Stimulated activated CD4-positive, alpha-beta T cell treated with anti-CD3 and anti-CD28 coated beads, TNF-alpha, amount 100 ng/mL, for 24 hours (primary cell): ENCODE measurements around the gene SIPA1L3.
"Not testable (repeated sequence)": the region's sequence is repeated elsewhere in the genome, so short reads cannot be mapped to it uniquely, and the experiment has no call there.

ENCODE experiments used
- DNase-seq, 3 experiments: peaks; one replicate each; pipeline ENCODE4 v3.0.0-alpha.2; 2020; ENCODE audit warnings: low read depth in 3 of 3

SIPA1L3 gene

DNA sequence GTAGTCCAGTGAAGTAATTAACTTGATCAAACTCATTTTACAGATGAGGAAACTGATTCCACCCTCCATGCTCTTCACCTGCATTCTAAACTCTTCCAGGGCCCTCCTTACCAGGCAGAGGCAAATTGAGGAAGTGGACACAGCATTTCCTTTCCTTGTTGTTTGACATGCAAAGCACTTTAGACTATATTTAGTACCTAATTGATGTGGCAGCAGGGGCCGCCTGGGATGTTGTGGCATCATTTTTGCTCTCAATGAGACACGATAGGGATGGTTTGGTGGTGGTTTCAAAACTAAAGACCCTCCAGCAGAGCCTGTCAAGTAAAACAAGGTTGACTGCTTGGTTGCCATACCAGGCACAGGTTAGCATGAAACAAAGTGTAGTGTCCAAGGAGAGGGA lies 7.9 kb downstream of the SIPA1L3 start:
- no peak for DNase-seq

DNA sequence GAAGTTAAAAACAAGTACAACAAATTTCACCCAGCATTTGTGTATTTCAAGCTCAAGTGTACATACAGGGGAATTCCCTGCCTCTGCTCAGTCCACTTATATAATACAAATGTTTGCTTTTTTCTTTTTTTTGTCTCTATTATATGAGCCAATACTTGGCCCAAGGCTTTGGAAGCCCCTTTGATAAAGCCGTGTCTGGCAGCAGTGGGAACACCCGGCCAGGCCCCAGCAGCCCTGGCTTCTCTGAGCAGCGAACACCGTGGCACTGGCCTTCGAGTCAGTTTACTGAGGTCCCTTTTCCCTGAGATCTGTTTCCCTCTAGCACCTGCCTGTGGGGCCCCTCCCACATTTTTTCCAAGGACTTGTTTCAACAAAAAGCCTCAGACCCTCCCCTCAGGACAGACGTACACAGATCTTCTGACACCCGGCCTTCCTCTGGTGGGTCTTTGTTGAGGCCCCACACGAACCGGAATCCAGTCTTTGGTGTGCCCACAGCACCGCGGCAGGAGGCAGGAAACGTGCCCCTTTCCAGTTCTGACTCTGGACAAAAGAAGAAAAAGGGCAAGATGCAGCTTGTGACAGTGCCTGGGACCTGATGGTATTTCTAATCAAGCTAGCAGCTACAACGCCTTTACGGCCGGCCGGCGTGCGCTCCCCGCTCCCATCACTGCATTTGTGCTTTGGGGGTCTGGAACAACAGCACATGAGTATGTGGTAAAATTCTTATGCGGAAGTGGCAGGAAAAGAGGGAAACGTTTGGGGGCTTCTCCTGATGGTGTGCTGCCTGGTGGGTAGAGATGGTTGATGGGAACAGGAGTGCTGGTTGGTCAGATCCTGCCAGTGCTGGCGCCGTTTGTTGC lies 13.8 kb downstream of the SIPA1L3 start:
- DNase-seq, result no peak

GRCh38 chr19:37924573-37924972 lies 17.6 kb downstream of the SIPA1L3 start:
- DNase-seq, result not testable (repeated sequence)

DNA sequence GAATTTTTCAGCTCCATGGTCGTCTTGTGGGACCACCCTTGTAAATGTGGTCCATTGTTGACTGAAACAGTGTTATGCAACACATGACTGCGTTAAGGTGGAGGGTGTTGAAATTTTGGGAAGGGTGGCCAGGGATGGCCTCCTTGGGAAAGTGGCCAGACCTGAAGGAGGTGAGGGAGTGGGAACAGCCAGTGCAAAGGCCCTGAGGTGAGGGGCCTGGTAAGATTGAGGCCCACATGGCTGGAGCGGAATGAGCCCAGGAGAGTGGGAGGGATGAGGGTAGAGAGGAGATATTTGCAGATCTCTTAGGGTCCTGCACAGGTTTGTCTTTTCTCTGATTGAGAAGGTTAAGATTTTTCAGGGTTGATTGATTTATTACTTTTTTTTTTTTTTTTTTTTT lies 18.2 kb downstream of the SIPA1L3 start:
- no peak for DNase-seq

GRCh38 chr19:37926255-37926654 lies 19.2 kb downstream of the SIPA1L3 start:
- no peak for DNase-seq

DNA sequence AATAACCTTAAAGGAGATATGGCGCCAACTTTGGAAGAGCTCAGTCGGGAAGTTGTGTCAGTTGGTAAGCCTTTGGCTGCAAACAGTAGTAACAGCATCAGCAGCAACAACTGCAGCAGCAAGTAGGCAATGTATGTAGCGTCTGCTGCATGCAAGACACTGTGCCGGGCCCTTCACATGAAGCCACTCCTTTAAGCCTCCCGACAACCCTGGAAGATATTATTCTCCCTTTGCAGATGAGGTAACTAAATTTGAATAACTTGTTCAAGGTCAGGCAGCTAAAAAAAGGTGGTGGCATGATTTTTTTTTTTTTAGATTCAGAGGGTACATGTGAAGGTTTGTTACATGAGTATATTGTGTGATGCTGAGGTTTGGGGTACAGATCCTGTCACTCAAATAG lies 19.7 kb downstream of the SIPA1L3 start:
- no peak for DNase-seq

DNA sequence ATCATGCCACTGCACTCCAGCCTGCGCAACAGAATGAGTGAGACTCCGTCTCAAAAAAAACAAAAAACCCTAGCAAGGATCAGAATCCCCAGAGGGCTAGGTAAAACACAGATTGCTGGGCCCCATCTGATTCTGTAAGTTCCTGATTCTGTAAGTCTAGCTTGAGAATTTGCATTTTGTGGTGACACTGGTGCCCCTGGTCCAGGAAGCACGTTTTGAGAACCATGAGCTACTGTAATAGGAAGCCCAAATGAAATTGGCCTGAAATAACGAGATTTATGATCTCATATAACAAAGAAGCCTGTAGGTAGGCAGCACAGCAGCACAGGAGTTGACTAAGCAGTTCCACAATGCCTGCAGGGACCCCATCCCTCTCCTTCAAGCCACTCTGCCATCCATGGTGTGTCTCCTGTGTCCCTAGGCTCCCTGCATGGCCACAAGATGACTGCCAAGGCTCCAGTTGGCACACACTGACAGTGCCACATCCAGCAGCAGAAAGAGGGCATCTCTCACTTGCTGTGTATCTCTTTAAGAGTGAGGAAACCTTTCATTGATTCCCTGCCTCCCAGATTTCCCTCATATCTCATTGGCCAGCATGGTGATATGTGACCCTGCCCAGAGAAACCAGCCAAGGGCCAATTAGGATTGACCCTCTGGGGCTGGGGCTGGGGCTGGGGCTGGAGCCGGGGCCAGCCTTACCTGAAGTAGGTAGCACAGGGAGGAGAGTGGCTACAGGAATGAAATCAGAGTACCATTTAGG lies 21.7 kb downstream of the SIPA1L3 start:
- no peak for DNase-seq

DNA sequence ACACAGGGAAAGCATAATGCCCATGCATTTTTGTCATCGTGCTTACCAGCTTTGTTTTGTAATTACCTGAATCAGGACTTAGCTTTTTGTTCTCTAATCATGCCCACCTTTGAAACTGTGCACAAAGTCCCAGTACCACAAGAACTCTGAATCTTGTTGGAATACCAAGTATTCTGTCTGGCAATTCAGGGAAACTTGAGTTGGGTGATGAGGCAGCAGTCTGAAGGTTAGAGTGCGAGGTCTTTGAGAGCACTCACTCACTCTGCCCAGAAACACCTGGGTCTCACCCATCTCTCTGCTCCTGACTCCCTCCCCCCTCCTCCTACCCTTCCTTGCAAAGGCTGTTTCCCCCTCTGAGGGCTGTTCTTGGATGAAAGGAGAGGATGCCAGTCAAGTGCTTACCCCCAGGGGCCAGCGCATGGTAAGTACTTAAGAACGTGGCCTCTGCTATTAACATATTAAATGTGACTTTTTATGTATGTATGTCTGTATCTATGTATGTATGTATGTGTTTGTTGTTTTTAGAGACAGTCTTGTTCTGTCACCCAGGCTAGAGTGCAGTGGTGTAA lies 22.4 kb downstream of the SIPA1L3 start:
- no peak for DNase-seq

GRCh38 chr19:37930416-37930815 lies 23.4 kb downstream of the SIPA1L3 start:
- no peak for DNase-seq

GRCh38 chr19:37931881-37932655 lies 25.1 kb downstream of the SIPA1L3 start:
- DNase-seq, result peak in 1 of 3 experiments; percentile 1

- no peak for DNase-seq
These were observed 26.3 kb downstream of the SIPA1L3 start for GRCh38 chr19:37932985-37933936.

GRCh38 chr19:37933937-37934358 lies 26.9 kb downstream of the SIPA1L3 start:
- no peak for DNase-seq

DNA sequence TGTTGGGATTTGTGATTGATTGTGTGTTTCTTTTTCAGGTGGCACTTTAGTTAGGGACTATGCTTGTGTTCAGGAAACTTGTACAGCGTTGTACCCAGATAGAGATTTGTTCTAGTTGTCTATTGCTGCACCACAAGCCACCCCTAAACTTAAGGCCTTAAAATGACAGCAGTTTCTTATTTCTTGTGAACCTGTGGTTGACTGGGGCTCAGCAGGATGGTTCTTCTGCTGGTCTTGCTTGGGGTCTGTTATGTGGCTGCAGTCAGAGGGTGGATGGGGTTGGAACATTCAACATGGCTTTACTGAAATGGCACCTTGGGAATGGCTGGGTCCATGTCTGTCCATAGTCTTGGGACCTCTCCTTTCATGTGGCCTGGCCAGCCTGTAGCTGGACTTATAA lies 28.3 kb downstream of the SIPA1L3 start:
- DNase-seq, result no peak

DNA sequence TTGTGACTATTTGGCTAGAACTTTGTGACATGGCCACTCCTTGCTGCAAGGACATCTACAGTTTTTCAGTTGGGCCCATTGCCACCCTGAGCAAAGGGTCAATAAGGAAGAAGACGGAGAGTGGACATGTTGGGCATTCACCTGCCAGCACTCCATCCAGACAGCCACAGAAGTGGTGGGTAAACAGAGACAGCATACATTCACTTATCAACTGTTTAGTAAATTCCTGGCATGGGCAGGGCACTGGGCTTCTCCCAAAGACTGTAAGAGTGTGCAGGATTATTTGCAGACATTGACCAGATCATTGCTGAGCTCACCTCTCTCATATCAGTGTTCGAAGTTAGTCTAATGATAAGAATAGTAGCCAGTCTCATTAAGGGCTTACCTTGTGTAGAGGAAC lies 29.2 kb downstream of the SIPA1L3 start:
- DNase-seq, result no peak

- no peak for DNase-seq
These were observed 29.9 kb downstream of the SIPA1L3 start for GRCh38 chr19:37936886-37937285.

- DNase-seq, result no peak
These were observed 31.3 kb downstream of the SIPA1L3 start for GRCh38 chr19:37938353-37938752.

DNA sequence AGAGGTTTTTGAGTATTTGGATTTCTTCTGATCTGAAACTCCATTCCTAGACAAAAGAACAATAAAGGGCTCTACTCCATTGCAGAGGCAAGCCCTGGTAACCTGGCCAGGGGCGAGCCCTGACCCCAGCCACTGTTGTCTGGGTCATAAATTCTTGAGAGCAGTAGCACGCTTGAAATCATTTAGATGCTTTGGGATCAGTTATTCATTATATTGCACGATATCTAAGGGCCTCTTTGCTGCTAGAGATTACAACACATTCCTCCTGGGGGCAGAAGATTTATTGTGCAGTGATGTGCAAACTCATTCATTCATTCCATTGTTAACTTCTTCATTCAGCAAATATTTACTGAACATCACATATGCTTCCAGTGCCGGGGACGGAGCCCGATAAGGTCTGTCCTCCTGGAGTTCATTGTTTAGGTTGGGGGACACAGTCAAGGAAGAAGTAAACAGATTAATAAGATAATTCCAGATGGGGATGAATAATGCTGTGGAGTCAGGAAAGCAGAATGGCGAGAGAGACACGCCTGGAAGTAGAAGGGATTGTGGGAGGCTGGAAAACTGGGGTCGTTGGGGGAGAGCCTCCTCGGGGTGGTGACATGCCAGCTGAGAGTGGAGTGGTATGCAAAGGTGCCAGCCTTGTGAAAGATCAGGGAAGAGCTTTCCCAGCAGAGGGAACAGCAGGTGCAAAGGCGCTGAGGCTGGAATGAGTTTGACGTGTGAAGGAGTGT lies 34.9 kb downstream of the SIPA1L3 start:
- DNase-seq, result no peak

DNA sequence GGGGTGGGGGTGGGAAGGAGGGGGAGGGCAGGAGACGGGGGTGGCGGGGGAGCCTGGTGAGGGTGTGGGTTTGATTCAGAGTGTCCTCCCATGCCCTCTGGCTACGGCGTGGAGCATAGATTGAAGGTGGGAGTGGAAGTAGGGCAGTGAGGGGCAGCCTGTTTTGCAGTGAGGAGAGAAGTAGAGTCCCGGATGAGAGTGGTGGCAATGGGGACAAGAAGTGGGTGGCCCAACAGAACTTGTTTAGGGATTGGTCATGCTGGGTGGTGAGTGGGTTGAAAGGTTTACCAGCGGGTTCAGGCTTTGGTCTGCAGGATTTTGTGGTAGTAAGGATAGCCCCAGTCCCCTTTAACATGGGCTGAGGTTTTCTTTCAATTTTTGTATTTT lies 35.5 kb downstream of the SIPA1L3 start:
- no peak for DNase-seq

GRCh38 chr19:37943480-37943879 lies 36.5 kb downstream of the SIPA1L3 start:
- DNase-seq, result no peak

DNA sequence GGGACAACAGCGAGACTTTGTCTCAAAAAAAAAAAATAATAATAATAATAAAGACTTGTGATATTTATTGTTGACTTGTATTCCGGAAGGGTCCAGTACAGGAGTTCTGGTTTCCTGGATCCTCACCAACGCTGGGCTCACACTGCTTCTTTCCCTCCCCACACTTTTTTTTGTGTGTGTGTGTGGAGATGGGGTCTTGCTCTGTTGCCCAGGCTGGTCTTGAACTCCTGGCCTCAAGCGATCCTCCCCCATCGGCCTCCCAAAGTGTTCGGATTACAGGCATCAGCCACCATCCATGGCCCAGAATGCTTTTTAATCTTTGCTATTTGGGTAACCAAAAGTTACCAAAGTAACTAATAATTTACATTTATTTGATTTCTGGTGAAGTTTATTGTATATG lies 39.1 kb downstream of the SIPA1L3 start:
- no peak for DNase-seq
